ENCODE data around the gene SLC27A1. TPM values are rescaled to one million over a fixed set of nuclear protein-coding genes. Genes with fewer than 3 reads are reported as not detected.
"Not testable (repeated sequence)": the region's sequence is repeated elsewhere in the genome, so short reads cannot be mapped to it uniquely, and the experiment has no call there.

The SLC27A1 gene
- total RNA-seq, 1 donor from 2014 or later: 9.1 TPM

GRCh38 chr19:17543986-17544385 lies 73.7 kb downstream of the SLC27A1 start:
- DNase-seq (ENCODE audit: low read depth): no peak

GRCh38 chr19:17544418-17544817 lies 74.1 kb downstream of the SLC27A1 start:
- H3K36me3 ChIP-seq (ENCODE audit: control insufficient read depth, insufficient read depth, low read length): no peaks in the 10 kb centered on the region

More at GRCh38 chr19:17543986-17544385, 73.7 kb downstream of the SLC27A1 start:
- H3K27me3 ChIP-seq (ENCODE audit: control insufficient read depth, insufficient read depth, low read length): peaks cover 14% of the 10 kb centered on the region
- TF ChIP-seq CTCF (IDR thresholded peaks at IDR 0.05; ENCODE audit: insufficient read depth, low read length, poor library complexity, severe bottlenecking): no peak
- no peaks in the 10 kb centered on the region for H3K36me3 ChIP-seq (ENCODE audit: control insufficient read depth, insufficient read depth, low read length)
- no peak overlapping the region for H3K4me3 ChIP-seq (ENCODE audit: low read depth, low read length)

GRCh38 chr19:17548145-17548544 lies 77.8 kb downstream of the SLC27A1 start:
- DNase-seq (ENCODE audit: low read depth): no peak
- no peak for TF ChIP-seq CTCF (IDR thresholded peaks at IDR 0.05; ENCODE audit: insufficient read depth, low read length, poor library complexity, severe bottlenecking)
- no peak overlapping the region for H3K4me3 ChIP-seq (ENCODE audit: low read depth, low read length)
- no peaks in the 10 kb centered on the region for H3K36me3 ChIP-seq (ENCODE audit: control insufficient read depth, insufficient read depth, low read length)
- peaks cover under 1% of the 10 kb centered on the region for H3K27me3 ChIP-seq (ENCODE audit: control insufficient read depth, insufficient read depth, low read length)

More at GRCh38 chr19:17544418-17544817, 74.1 kb downstream of the SLC27A1 start:
- no peak overlapping the region for H3K4me3 ChIP-seq (ENCODE audit: low read depth, low read length)
- DNase-seq (ENCODE audit: low read depth): no peak
- peaks cover 9% of the 10 kb centered on the region for H3K27me3 ChIP-seq (ENCODE audit: control insufficient read depth, insufficient read depth, low read length)
- no peak for TF ChIP-seq CTCF (IDR thresholded peaks at IDR 0.05; ENCODE audit: insufficient read depth, low read length, poor library complexity, severe bottlenecking)

- Histone ChIP-seq H3K4me3 (ENCODE audit: low read depth, low read length) (no peak overlapping the region), H3K36me3 (ENCODE audit: control insufficient read depth, insufficient read depth, low read length) (no peaks in the 10 kb centered on the region), H3K27me3 (ENCODE audit: control insufficient read depth, insufficient read depth, low read length) (no peaks in the 10 kb centered on the region)
- DNase-seq (ENCODE audit: low read depth): no peak
- TF ChIP-seq CTCF (IDR thresholded peaks at IDR 0.05; ENCODE audit: insufficient read depth, low read length, poor library complexity, severe bottlenecking): no peak
These were observed 78.9 kb downstream of the SLC27A1 start for GRCh38 chr19:17549085-17549740.

GRCh38 chr19:17550076-17550667 lies 79.8 kb downstream of the SLC27A1 start:
- Histone ChIP-seq H3K4me3 (ENCODE audit: low read depth, low read length) (no peak overlapping the region), H3K27me3 (ENCODE audit: control insufficient read depth, insufficient read depth, low read length) (no peaks in the 10 kb centered on the region), H3K36me3 (ENCODE audit: control insufficient read depth, insufficient read depth, low read length) (no peaks in the 10 kb centered on the region)
- no peak for TF ChIP-seq CTCF (IDR thresholded peaks at IDR 0.05; ENCODE audit: insufficient read depth, low read length, poor library complexity, severe bottlenecking)
- no peak for DNase-seq (ENCODE audit: low read depth)

- not testable (repeated sequence) for DNase-seq (ENCODE audit: low read depth); H3K27me3 ChIP-seq (ENCODE audit: control insufficient read depth, insufficient read depth, low read length); H3K4me3 ChIP-seq (ENCODE audit: low read depth, low read length); H3K36me3 ChIP-seq (ENCODE audit: control insufficient read depth, insufficient read depth, low read length)
These were observed 82.4 kb downstream of the SLC27A1 start for GRCh38 chr19:17552735-17553134.

All from kidney epithelial cell (primary cell).